ENCODE results near the gene SARM1. TPM values are rescaled to one million over a fixed set of nuclear protein-coding genes. Genes with fewer than 3 reads are reported as not detected.

The SARM1 gene
- total RNA-seq, 1 experiment from 2014 or later: 5.1 TPM

- Histone ChIP-seq H3K79me2 (ENCODE audit: insufficient read depth, low read length) (no peaks in the 10 kb centered on the region), H3K9me3 (ENCODE audit: control insufficient read depth, low read depth, low read length) (no peaks in the 10 kb centered on the region), H3K14ac (ENCODE audit: insufficient read depth, low read length) (no peak overlapping the region), H3K79me1 (ENCODE audit: insufficient read depth, low read depth, low read length, poor library complexity, severe bottlenecking) (no peaks in the 10 kb centered on the region), H2AFZ (ENCODE audit: low read length) (no peak overlapping the region), H2AK5ac (ENCODE audit: insufficient read length, low read length) (no peak overlapping the region), H2BK20ac (ENCODE audit: low read depth, low read length, poor library complexity, severe bottlenecking) (no peak overlapping the region), H3K23ac (ENCODE audit: insufficient read length, low read depth, low read length) (no peak overlapping the region), H3K4ac (ENCODE audit: low read depth, low read length) (no peak overlapping the region), H3T11ph (ENCODE audit: low read length) (no peak overlapping the region), H4K8ac (replicated peaks; ENCODE audit: insufficient read length, low read depth, low read length) (no peak overlapping the region), H3K23me2 (ENCODE audit: insufficient read length, low read depth, low read length, poor library complexity, severe bottlenecking) (no peaks in the 10 kb centered on the region), H3K18ac (ENCODE audit: insufficient read length, low read depth, low read length) (no peak overlapping the region), H3K4me2 (ENCODE audit: insufficient read depth, insufficient read length, low read length) (no peak overlapping the region), H3K27ac (ENCODE audit: insufficient read length, low read depth, low read length) (no peak overlapping the region), H4K20me1 (ENCODE audit: control insufficient read depth, insufficient read depth, insufficient read length) (no peaks in the 10 kb centered on the region), H4K91ac (ENCODE audit: insufficient read length, low read depth, low read length) (no peak overlapping the region), H2BK5ac (ENCODE audit: insufficient read length, low read length) (no peak overlapping the region), H2BK12ac (ENCODE audit: insufficient read length, low read depth, low read length) (no peak overlapping the region), H2BK15ac (ENCODE audit: low read depth, low read length) (no peak overlapping the region), H2BK120ac (ENCODE audit: low read depth, low read length, poor library complexity, severe bottlenecking) (no peak overlapping the region), H3K4me1 (ENCODE audit: insufficient read depth, low read length) (peaks cover 6% of the 10 kb centered on the region; the same call in 1 of the 2 replicates), H3K9ac (ENCODE audit: extremely low read depth, insufficient read length, low read length) (no peak overlapping the region), H4K5ac (ENCODE audit: insufficient read length, low read depth, low read length) (no peak overlapping the region), H3K27me3 (ENCODE audit: insufficient read depth, low read length) (no peaks in the 10 kb centered on the region), H3K56ac (ENCODE audit: insufficient read length, low read depth, low read length) (no peak overlapping the region)
- no peak for DNase-seq
- TF ChIP-seq CTCF (conservative IDR thresholded peaks at IDR 0.05): no peak
- Mint-ChIP-seq H3K4me3 (no peak overlapping the region), H3K36me3 (ENCODE audit: insufficient read depth in 1 of 3, low read depth in 3 of 3) (peaks cover 1 to 9% (median 5%) of the 10 kb centered on the region in 3 experiments; a peak in 4 of 7 replicates), H3K4me1 (peaks cover 15 to 22% of the 10 kb centered on the region in 2 experiments), H3K27ac (no peak overlapping the region), H3K27me3 (ENCODE audit: low read depth) (peaks cover 55% of the 10 kb centered on the region), H3K9me3 (no peaks in the 10 kb centered on the region)
- no CpG with 5 or more reads among the region's 7 CpGs for WGBS (ENCODE audit: extremely low coverage, insufficient read length, low lambda C conversion rate)
Measured at GRCh38 chr17:28397687-28398279, 26.3 kb downstream of the SARM1 start.

Data from H9 (cell line).